Skeletal muscle tissue (tissue), 4 donors: Measurements from ENCODE around the gene CORO6. TPM values are rescaled to one million over a fixed set of nuclear protein-coding genes. Genes with fewer than 3 reads are reported as not detected.

Experiments used
- H3K27ac ChIP-seq: one replicate; pipeline ENCODE4 v1.7.0; 2013; ENCODE audit warnings: mild to moderate bottlenecking, low read depth, low read length, inconsistent platforms
- H3K27me3 ChIP-seq, 3 donors: one replicate each; pipeline ENCODE4 v1.7.0; 2013; ENCODE audit warnings: low read length in 3 of 3; ENCODE audit not compliant: control insufficient read depth in 3 of 3, insufficient read depth in 3 of 3
- H3K36me3 ChIP-seq, 3 donors: one replicate each; pipeline ENCODE4 v1.7.0; 2013; ENCODE audit warnings: low read length in 3 of 3; ENCODE audit not compliant: control insufficient read depth in 3 of 3, insufficient read depth in 3 of 3
- H3K4me1 ChIP-seq, 3 donors: one replicate each; pipeline ENCODE4 v1.7.0; 2013; ENCODE audit warnings: low read length in 3 of 3, mild to moderate bottlenecking in 3 of 3; ENCODE audit not compliant: control insufficient read depth in 3 of 3, insufficient read depth in 3 of 3
- H3K4me3 ChIP-seq, 3 donors: one replicate each; pipeline ENCODE4 v1.7.0; 2013; ENCODE audit warnings: low read length in 3 of 3
- H3K9ac ChIP-seq, 3 donors: one replicate each; pipeline ENCODE4 v1.7.0; 2013; ENCODE audit warnings: low read length in 3 of 3, mild to moderate bottlenecking in 3 of 3, moderate library complexity in 2 of 3, low read depth in 1 of 3
- H3K9me3 ChIP-seq, 3 donors: one replicate each; pipeline ENCODE4 v1.7.0; 2013; ENCODE audit warnings: low read length in 3 of 3; ENCODE audit not compliant: control insufficient read depth in 3 of 3
- total RNA-seq: library from RNA; depleted of rRNA; stranded (reverse); fragments of >200 nt; gene quantifications from one replicate; pipeline ENCODE4 v1.2.3, GENCODE V29; 2014
- donor health status: Osteomylitis.

The CORO6 gene
- total RNA-seq, 1 donor from 2014 or later = 43.3 TPM

- Histone ChIP-seq H3K4me1 (peaks cover 61 to 67% (median 64%) of the 10 kb centered on the region in 3 donors), H3K27me3 (no peaks in the 10 kb centered on the region), H3K4me3 (peak overlapping the region; percentile 16 to 64 (median 39)), H3K9ac (peak overlapping the region; percentile 69 to 83 (median 83)), H3K9me3 (no peaks in the 10 kb centered on the region), H3K36me3 (peaks cover 5 to 7% (median 6%) of the 10 kb centered on the region in 3 donors), H3K27ac (peak overlapping the region; percentile 95)
These were observed 18.4 kb upstream of the CORO6 start for GRCh38 chr17:29640981-29641642.

DNA sequence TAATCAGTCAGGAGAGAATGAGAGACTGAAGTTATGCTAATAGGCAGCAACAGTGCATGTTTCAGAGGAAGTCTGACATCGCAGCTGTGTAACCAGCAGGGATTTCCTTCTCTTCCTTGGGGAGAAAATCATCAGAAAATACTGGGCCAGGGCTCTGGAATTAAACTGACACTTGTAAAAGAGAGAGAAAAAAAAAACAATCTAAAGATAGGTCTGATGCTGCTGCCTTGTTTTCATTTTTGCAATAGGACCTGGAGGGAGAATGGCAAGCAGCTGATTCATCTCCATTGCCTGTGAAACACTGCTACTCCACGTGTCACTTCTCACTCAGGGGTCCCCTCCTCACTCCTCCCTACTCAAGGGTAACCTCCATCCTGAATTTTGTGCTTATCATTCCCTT lies 17.7 kb upstream of the CORO6 start:
- Histone ChIP-seq H3K9me3 (no peaks in the 10 kb centered on the region), H3K9ac (peak overlapping the region; percentile 69 to 83 (median 75)), H3K27me3 (no peaks in the 10 kb centered on the region), H3K4me1 (peaks cover 54 to 60% (median 59%) of the 10 kb centered on the region in 3 donors), H3K4me3 (peak overlapping the region; percentile 39 to 65 (median 64)), H3K36me3 (peaks cover 6 to 13% (median 9%) of the 10 kb centered on the region in 3 donors), H3K27ac (peak overlapping the region; percentile 95)

DNA sequence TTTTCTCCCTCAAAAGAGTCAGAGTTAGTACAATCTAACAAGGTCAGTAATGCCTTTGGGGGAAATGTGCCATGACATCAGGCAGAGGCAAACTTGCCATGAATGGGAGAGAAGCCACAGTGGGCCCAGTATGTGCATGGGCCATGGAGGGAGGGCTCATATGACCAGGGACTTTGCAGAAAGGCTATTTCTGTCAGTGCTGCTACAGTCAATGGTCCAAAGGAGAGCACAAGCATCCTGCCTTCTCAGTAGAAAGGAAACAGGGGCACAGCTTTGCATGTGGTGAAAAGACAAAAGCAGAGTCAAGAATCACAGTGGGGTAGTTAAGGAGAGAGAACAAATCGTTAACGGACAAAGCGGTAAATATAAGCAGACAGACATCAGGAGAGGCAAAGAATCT lies 11.2 kb upstream of the CORO6 start:
- peak overlapping the region; percentile 58 for H3K27ac ChIP-seq
- H3K36me3 ChIP-seq = peaks cover 25 to 41% (median 35%) of the 10 kb centered on the region in 3 donors
- peaks cover 41 to 52% (median 45%) of the 10 kb centered on the region in 3 donors for H3K4me1 ChIP-seq
- no peaks in the 10 kb centered on the region for H3K9me3 ChIP-seq
- H3K4me3 ChIP-seq = no peak overlapping the region
- no peaks in the 10 kb centered on the region for H3K27me3 ChIP-seq
- H3K9ac ChIP-seq = peak overlapping the region in 2 of 3 donors; percentile 0 to 26

- H3K9me3 ChIP-seq = no peaks in the 10 kb centered on the region
- H3K27me3 ChIP-seq = no peaks in the 10 kb centered on the region
- peaks cover 63 to 66% (median 64%) of the 10 kb centered on the region in 3 donors for H3K4me1 ChIP-seq
- H3K9ac ChIP-seq = peak overlapping the region in 1 of 3 donors; percentile 50
- peaks cover 19 to 30% (median 26%) of the 10 kb centered on the region in 3 donors for H3K36me3 ChIP-seq
- peak overlapping the region; percentile 31 for H3K27ac ChIP-seq
- no peak overlapping the region for H3K4me3 ChIP-seq
These were observed 8.0 kb upstream of the CORO6 start for GRCh38 chr17:29630630-29631193.

- H3K9ac ChIP-seq = no peak overlapping the region
- peaks cover 64 to 75% (median 68%) of the 10 kb centered on the region in 3 donors for H3K4me1 ChIP-seq
- H3K27me3 ChIP-seq = no peaks in the 10 kb centered on the region
- no peaks in the 10 kb centered on the region for H3K9me3 ChIP-seq
- peaks cover 19 to 28% (median 26%) of the 10 kb centered on the region in 3 donors for H3K36me3 ChIP-seq
- peak overlapping the region; percentile 4 for H3K27ac ChIP-seq
- no peak overlapping the region for H3K4me3 ChIP-seq
These were observed 7.1 kb upstream of the CORO6 start for GRCh38 chr17:29629839-29630238.

DNA sequence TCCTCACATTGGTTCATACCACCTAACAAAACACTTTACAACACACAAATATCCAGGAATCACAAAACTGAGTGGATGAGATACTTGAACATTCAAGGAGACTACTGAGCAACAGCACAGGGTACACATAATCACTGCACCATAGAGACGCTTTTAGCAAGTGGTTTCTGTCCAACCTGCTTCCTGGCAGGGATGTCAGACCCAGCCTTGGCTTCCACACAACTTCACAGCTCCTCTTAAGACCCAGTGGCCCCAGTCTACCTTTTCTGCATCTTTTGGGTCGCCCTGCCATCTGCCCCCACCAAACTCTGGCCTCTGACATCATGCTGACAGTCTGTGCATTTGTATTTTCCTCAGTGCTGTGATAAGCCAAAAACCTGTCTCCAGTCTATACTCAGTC lies 5.9 kb upstream of the CORO6 start:
- Histone ChIP-seq H3K4me3 (peak overlapping the region in 1 of 3 donors; percentile 18), H3K36me3 (peaks cover 16 to 26% (median 22%) of the 10 kb centered on the region in 3 donors), H3K9ac (peak overlapping the region in 1 of 3 donors; percentile 25), H3K4me1 (peaks cover 65 to 78% (median 66%) of the 10 kb centered on the region in 3 donors), H3K9me3 (no peaks in the 10 kb centered on the region), H3K27me3 (no peaks in the 10 kb centered on the region), H3K27ac (peak overlapping the region; percentile 63)

DNA sequence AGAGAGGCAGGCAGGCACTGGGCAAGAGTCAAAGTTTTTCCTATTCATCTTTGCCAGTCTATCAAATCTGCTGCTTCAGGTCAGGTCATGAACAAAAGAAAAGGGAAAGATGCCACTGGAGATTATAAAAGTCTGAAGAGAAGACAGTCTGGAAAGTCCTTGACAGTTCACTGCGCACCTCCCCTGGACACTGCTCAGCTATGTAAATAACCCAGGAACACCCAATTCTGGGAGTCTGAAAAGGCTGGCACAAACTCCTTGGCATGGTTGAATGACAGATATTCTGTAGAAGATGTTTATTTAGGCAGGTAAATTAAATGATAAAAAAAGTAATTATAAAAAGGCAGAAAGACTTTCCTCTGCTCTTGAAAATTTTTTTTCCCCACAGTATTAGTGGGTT lies 5.2 kb upstream of the CORO6 start:
- no peak overlapping the region for H3K4me3 ChIP-seq
- no peaks in the 10 kb centered on the region for H3K9me3 ChIP-seq
- H3K9ac ChIP-seq = no peak overlapping the region
- peaks cover 65 to 81% (median 69%) of the 10 kb centered on the region in 3 donors for H3K4me1 ChIP-seq
- peak overlapping the region; percentile 63 for H3K27ac ChIP-seq
- peaks cover 16 to 26% (median 22%) of the 10 kb centered on the region in 3 donors for H3K36me3 ChIP-seq
- H3K27me3 ChIP-seq = no peaks in the 10 kb centered on the region

- H3K4me1 ChIP-seq = peaks cover 68 to 77% (median 73%) of the 10 kb centered on the region in 3 donors
- H3K36me3 ChIP-seq = peaks cover 6 to 20% (median 12%) of the 10 kb centered on the region in 3 donors
- no peak overlapping the region for H3K4me3 ChIP-seq
- no peak overlapping the region for H3K9ac ChIP-seq
- peak overlapping the region; percentile 21 for H3K27ac ChIP-seq
- H3K27me3 ChIP-seq = no peaks in the 10 kb centered on the region
- no peaks in the 10 kb centered on the region for H3K9me3 ChIP-seq
These were observed 2.5 kb upstream of the CORO6 start for GRCh38 chr17:29625037-29625750.

DNA sequence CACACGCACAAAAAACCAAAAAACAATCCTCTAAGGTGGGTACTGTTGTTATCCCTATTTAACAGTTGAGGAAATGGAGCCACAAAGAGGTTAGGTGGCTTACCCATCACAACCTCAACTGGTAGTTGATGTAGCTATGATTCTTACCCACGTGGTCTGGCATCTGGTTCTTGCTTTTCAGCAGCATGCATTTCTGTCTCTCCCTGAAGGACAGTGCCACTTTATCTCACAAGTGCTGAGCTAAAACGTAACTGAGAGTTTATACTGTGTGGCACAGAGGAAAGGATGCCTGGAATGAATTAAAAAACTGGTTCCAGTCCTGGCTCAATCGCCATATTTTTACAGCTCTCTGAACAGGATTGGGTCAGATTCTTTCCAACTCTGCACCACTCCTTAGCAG lies 1.9 kb upstream of the CORO6 start:
- H3K9ac ChIP-seq = no peak overlapping the region
- no peaks in the 10 kb centered on the region for H3K9me3 ChIP-seq
- H3K36me3 ChIP-seq = peaks cover 6 to 20% (median 15%) of the 10 kb centered on the region in 3 donors
- no peak overlapping the region for H3K4me3 ChIP-seq
- peaks cover 68 to 77% (median 74%) of the 10 kb centered on the region in 3 donors for H3K4me1 ChIP-seq
- H3K27ac ChIP-seq = peak overlapping the region; percentile 21
- no peaks in the 10 kb centered on the region for H3K27me3 ChIP-seq
